ENCODE measurements around the gene KRT6B.
"Not testable (repeated sequence)": the region's sequence is repeated elsewhere in the genome, so short reads cannot be mapped to it uniquely, and the experiment has no call there.

The KRT6B gene

GRCh38 chr12:52415870-52416750 lies 35.8 kb downstream of the KRT6B start:
- no peak overlapping the region for H3K4me3 ChIP-seq (ENCODE audit: low read depth, low read length)

- no peak overlapping the region for H3K4me3 ChIP-seq (ENCODE audit: low read depth, low read length)
Observed at GRCh38 chr12:52414936-52415335, 37.0 kb downstream of the KRT6B start.

GRCh38 chr12:52413782-52414345 lies 38.1 kb downstream of the KRT6B start:
- no peak overlapping the region for H3K4me3 ChIP-seq (ENCODE audit: low read depth, low read length)

GRCh38 chr12:52413202-52413601 lies 38.7 kb downstream of the KRT6B start:
- no peak overlapping the region for H3K4me3 ChIP-seq (ENCODE audit: low read depth, low read length)

GRCh38 chr12:52411815-52412214 lies 40.1 kb downstream of the KRT6B start:
- H3K4me3 ChIP-seq (ENCODE audit: low read depth, low read length): no peak overlapping the region

GRCh38 chr12:52410589-52411248 lies 41.2 kb downstream of the KRT6B start:
- H3K4me3 ChIP-seq (ENCODE audit: low read depth, low read length): not testable (repeated sequence)

- H3K4me3 ChIP-seq (ENCODE audit: low read depth, low read length): no peak overlapping the region
Observed at GRCh38 chr12:52407918-52408317, 44.0 kb downstream of the KRT6B start.

GRCh38 chr12:52405922-52406385 lies 46.0 kb downstream of the KRT6B start, which contains the start of gene KRT82:
Gene KRT82 (minus strand): TSS chr12:52406335. CDS start chr12:52406277, 58 bp downstream.
- no peak within 1 kb of the TSS for H3K4me3 ChIP-seq (ENCODE audit: low read depth, low read length)

GRCh38 chr12:52404951-52405350 lies 47.0 kb downstream of the KRT6B start:
- H3K4me3 ChIP-seq (ENCODE audit: low read depth, low read length): no peak overlapping the region

GRCh38 chr12:52403561-52403960 lies 48.4 kb downstream of the KRT6B start:
- no peak overlapping the region for H3K4me3 ChIP-seq (ENCODE audit: low read depth, low read length)

GRCh38 chr12:52402873-52403540 lies 48.9 kb downstream of the KRT6B start:
- H3K4me3 ChIP-seq (ENCODE audit: low read depth, low read length): no peak overlapping the region

GRCh38 chr12:52402377-52402776 lies 49.6 kb downstream of the KRT6B start:
- no peak overlapping the region for H3K4me3 ChIP-seq (ENCODE audit: low read depth, low read length)

GRCh38 chr12:52401926-52402325 lies 50.0 kb downstream of the KRT6B start:
- H3K4me3 ChIP-seq (ENCODE audit: low read depth, low read length): no peak overlapping the region

GRCh38 chr12:52401526-52401925 lies 50.4 kb downstream of the KRT6B start:
- H3K4me3 ChIP-seq (ENCODE audit: low read depth, low read length): no peak overlapping the region

- no peak overlapping the region for H3K4me3 ChIP-seq (ENCODE audit: low read depth, low read length)
Observed at GRCh38 chr12:52400906-52401305, 51.0 kb downstream of the KRT6B start.

GRCh38 chr12:52399756-52400155 lies 52.2 kb downstream of the KRT6B start:
- no peak overlapping the region for H3K4me3 ChIP-seq (ENCODE audit: low read depth, low read length)

GRCh38 chr12:52398176-52398575 lies 53.8 kb downstream of the KRT6B start:
- H3K4me3 ChIP-seq (ENCODE audit: low read depth, low read length): no peak overlapping the region

- H3K4me3 ChIP-seq (ENCODE audit: low read depth, low read length): no peak overlapping the region
Observed at GRCh38 chr12:52396656-52397055, 55.3 kb downstream of the KRT6B start.
